ENCODE measurements around the gene AOPEP. TPM values are rescaled to one million over a fixed set of nuclear protein-coding genes. Genes with fewer than 3 reads are reported as not detected.

Gene AOPEP
- total and polyA plus RNA-seq, 10 donors = 14.8 to 86.1 (median 51.3) TPM

GRCh38 chr9:94909965-94910730, 183.6 kb downstream of the AOPEP start:
- Histone ChIP-seq H3K9me3 (no peaks in the 10 kb centered on the region), H3K27ac (no peak overlapping the region)

GRCh38 chr9:94911211-94911610, 184.7 kb downstream of the AOPEP start:
- H3K4me1 ChIP-seq = no peaks in the 10 kb centered on the region
- no peak for DNase-seq
- no peak overlapping the region for H3K27ac ChIP-seq
- no peaks in the 10 kb centered on the region for H3K36me3 ChIP-seq
- intact Hi-C loops (cut with DNase I; ENCODE audit: low total_unique reads) = no loop called here
- no peaks in the 10 kb centered on the region for H3K9me3 ChIP-seq
- WGBS, 5 donors = 89 to 96% (median 96%) methylated on average over 3 of the region's 3 CpGs
- no peak for TF ChIP-seq POLR2AphosphoS5 (IDR thresholded peaks at IDR 0.05)
- no peak for TF ChIP-seq CTCF (IDR thresholded peaks at IDR 0.05 in 8 of 11, conservative IDR thresholded peaks at IDR 0.05 in 3 of 11)
- TF ChIP-seq POLR2A (IDR thresholded peaks at IDR 0.05) = no peak
- no peaks in the 10 kb centered on the region for H3K27me3 ChIP-seq (replicated peaks in 1 of 7)
- H3K4me3 ChIP-seq = no peak overlapping the region

More at GRCh38 chr9:94909965-94910730, 183.6 kb downstream of the AOPEP start:
- H3K4me3 ChIP-seq = no peak overlapping the region
- intact Hi-C loops (cut with DNase I; ENCODE audit: low total_unique reads) = no loop called here
- no peak for TF ChIP-seq CTCF (IDR thresholded peaks at IDR 0.05 in 8 of 11, conservative IDR thresholded peaks at IDR 0.05 in 3 of 11)
- TF ChIP-seq POLR2AphosphoS5 (IDR thresholded peaks at IDR 0.05) = no peak
- no peak for TF ChIP-seq POLR2A (IDR thresholded peaks at IDR 0.05)
- H3K4me1 ChIP-seq = no peaks in the 10 kb centered on the region
- 91 to 97% (median 95%) methylated on average over 19 to 20 of the region's 20 CpGs for WGBS, 5 donors
- no peaks in the 10 kb centered on the region for H3K27me3 ChIP-seq (replicated peaks in 1 of 7)
- H3K36me3 ChIP-seq = no peaks in the 10 kb centered on the region
- DNase-seq = no peak

- no peak for DNase-seq
- Histone ChIP-seq H3K4me1 (no peaks in the 10 kb centered on the region), H3K27me3 (replicated peaks in 1 of 7) (no peaks in the 10 kb centered on the region), H3K9me3 (no peaks in the 10 kb centered on the region), H3K27ac (no peak overlapping the region), H3K4me3 (no peak overlapping the region), H3K36me3 (no peaks in the 10 kb centered on the region)
- TF ChIP-seq POLR2AphosphoS5 (IDR thresholded peaks at IDR 0.05) (no peak), CTCF (IDR thresholded peaks at IDR 0.05 in 8 of 11, conservative IDR thresholded peaks at IDR 0.05 in 3 of 11) (no peak), POLR2A (IDR thresholded peaks at IDR 0.05) (no peak)
- intact Hi-C loops (cut with DNase I; ENCODE audit: low total_unique reads) = no loop called here
- 90 to 97% (median 95%) methylated on average over 11 of the region's 11 CpGs for WGBS, 5 donors
These were observed 185.6 kb downstream of the AOPEP start for GRCh38 chr9:94911986-94912635.

- H3K27me3 ChIP-seq (replicated peaks in 1 of 7) = no peaks in the 10 kb centered on the region
- no peaks in the 10 kb centered on the region for H3K4me1 ChIP-seq
- no peaks in the 10 kb centered on the region for H3K36me3 ChIP-seq
- no peak overlapping the region for H3K4me3 ChIP-seq
- no peaks in the 10 kb centered on the region for H3K9me3 ChIP-seq
- WGBS, 5 donors = 91 to 94% (median 93%) methylated on average over 8 of the region's 8 CpGs
- intact Hi-C loops (cut with DNase I; ENCODE audit: low total_unique reads) = no loop called here
- no peak for DNase-seq
- no peak overlapping the region for H3K27ac ChIP-seq
- TF ChIP-seq POLR2A (IDR thresholded peaks at IDR 0.05) (no peak), POLR2AphosphoS5 (IDR thresholded peaks at IDR 0.05) (no peak), CTCF (IDR thresholded peaks at IDR 0.05 in 8 of 11, conservative IDR thresholded peaks at IDR 0.05 in 3 of 11) (no peak)
These were observed 186.3 kb downstream of the AOPEP start for GRCh38 chr9:94912700-94913249.

Data from spleen (tissue), 11 donors.